Inflammatory macrophage treated with lipopolysaccharide for 4 hours (primary cell): ENCODE results near the gene PEX11A.
"Not testable (repeated sequence)": the region's sequence is repeated elsewhere in the genome, so short reads cannot be mapped to it uniquely, and the experiment has no call there.

Experiments used
- DNase-seq: peaks from one replicate; pipeline ENCODE4 v3.0.0-alpha.2; 2020

PEX11A gene

GRCh38 chr15:89690276-89691218, at the start of gene PEX11A, which contains the start of gene WDR93:
Gene PEX11A, minus strand, starts transcription at chr15:89690754. Its CDS starts 122 bp downstream, at chr15:89690632.
Gene WDR93, plus strand, starts transcription at chr15:89690811. Its CDS starts 10,936 bp downstream, at chr15:89701747.
- DNase-seq = peak; percentile 78

- DNase-seq = peak; percentile 57
Observed at GRCh38 chr15:89740137-89740536, 49.6 kb upstream of the PEX11A start.

GRCh38 chr15:89735773-89736172, 45.2 kb upstream of the PEX11A start:
- DNase-seq = no peak

- DNase-seq = no peak
Observed at GRCh38 chr15:89732451-89733172, 42.1 kb upstream of the PEX11A start.

GRCh38 chr15:89731275-89731674, 40.7 kb upstream of the PEX11A start:
- no peak for DNase-seq

GRCh38 chr15:89728254-89728653, 37.7 kb upstream of the PEX11A start:
- no peak for DNase-seq

- no peak for DNase-seq
Observed at GRCh38 chr15:89725064-89725463, 34.5 kb upstream of the PEX11A start.

- no peak for DNase-seq
Observed at GRCh38 chr15:89724621-89725020, 34.1 kb upstream of the PEX11A start.

GRCh38 chr15:89723031-89723430, 32.5 kb upstream of the PEX11A start:
- no peak for DNase-seq

- DNase-seq = peak; percentile 41
Observed at GRCh38 chr15:89714775-89715174, 24.2 kb upstream of the PEX11A start.

GRCh38 chr15:89707577-89707976, 17.0 kb upstream of the PEX11A start:
- DNase-seq = no peak

GRCh38 chr15:89704411-89704810, 13.9 kb upstream of the PEX11A start:
- DNase-seq = no peak

- DNase-seq = no peak
Observed at GRCh38 chr15:89695198-89695597, 4.6 kb upstream of the PEX11A start.

GRCh38 chr15:89693696-89694095, 3.1 kb upstream of the PEX11A start:
- DNase-seq = no peak

- no peak for DNase-seq
Observed at GRCh38 chr15:89693091-89693490, 2.5 kb upstream of the PEX11A start.

GRCh38 chr15:89689930-89690275, 651 bp downstream of the PEX11A start:
- not testable (repeated sequence) for DNase-seq

GRCh38 chr15:89686522-89686921, 4.0 kb downstream of the PEX11A start:
- no peak for DNase-seq

- DNase-seq = no peak
Observed at GRCh38 chr15:89685995-89686394, 4.6 kb downstream of the PEX11A start.

- no peak for DNase-seq
Observed at GRCh38 chr15:89681146-89681545, 9.4 kb downstream of the PEX11A start.

GRCh38 chr15:89680282-89680873, 10.2 kb downstream of the PEX11A start:
- no peak for DNase-seq

- DNase-seq = no peak
Observed at GRCh38 chr15:89679212-89679611, 11.3 kb downstream of the PEX11A start, which contains the start of gene PLIN1. Gene PLIN1, minus strand, starts transcription at chr15:89679367. Its CDS starts 1,878 bp downstream, at chr15:89677489.

GRCh38 chr15:89677381-89677780, 13.2 kb downstream of the PEX11A start:
- no peak for DNase-seq

GRCh38 chr15:89675606-89676005, 14.9 kb downstream of the PEX11A start:
- DNase-seq = no peak
